HepG2 (cell line): ENCODE data around the gene PRR35. TPM values are rescaled to one million over a fixed set of nuclear protein-coding genes. Genes with fewer than 3 reads are reported as not detected.

ENCODE experiments used
- ATAC-seq: fragments of 200-7000 bp; cut with Tn5 transposase; 3 replicates; pipeline ENCODE4 v1.9.1; 2020; ENCODE audit warnings: mild to moderate bottlenecking, moderate library complexity
- BruUV-seq: library from RNA; stranded (reverse); fragments of 400-500 nt; replicated peaks from 2 replicates; lab custom pipeline; 2021; lab: Mats Ljungman, UMichigan
- CTCF ChIA-PET: fragments of 300-600 bp; formaldehyde crosslinking; extraction: SDS; loops from one replicate; lab custom pipeline; 2021; ENCODE audit warnings: low total read pairs, inconsistent platforms, low intra/inter-chr PET ratio; lab: Yijun Ruan, JAX
- POLR2A ChIA-PET: fragments of 350-600 bp; sonication (Branson Sonifier 250); formaldehyde crosslinking; loops from one replicate; lab custom pipeline; 2020; ENCODE audit warnings: antibody characterized with exemption, inconsistent platforms; lab: Yijun Ruan, JAX
- DNase-seq: peaks from one replicate; pipeline ENCODE4 v3.0.0-alpha.2; 2015; ENCODE audit warnings: low spot score
- FAIRE-seq: peaks from 3 replicates; lab custom pipeline; 2011; peaks lifted over from hg19 to GRCh38; lab: Jason Lieb, UNC
- H2AFZ ChIP-seq: one replicate; pipeline ENCODE4 v1.6.1; 2011; ENCODE audit warnings: low read length, inconsistent platforms
- H3K27ac ChIP-seq: fragments of 300-600 bp; 3 replicates; pipeline ENCODE4 v1.8.0; 2011; ENCODE audit warnings: mixed run types, mild to moderate bottlenecking, mixed read lengths, low read length, inconsistent platforms; ENCODE audit not compliant: insufficient read depth; ENCODE audit errors: extremely low read length
- H3K27me3 ChIP-seq, 2 experiments: fragments of 200-600 bp in 1 of 2; 2 replicates in 1 of 2; 3 replicates in 1 of 2; pipeline versions ENCODE4 v1.6.0 to v1.8.0; 2011; ENCODE audit warnings: low read length in 2 of 2, mild to moderate bottlenecking in 2 of 2, moderate library complexity in 2 of 2, inconsistent platforms in 1 of 2; ENCODE audit not compliant: insufficient read depth in 2 of 2, control insufficient read depth in 1 of 2
- H3K36me3 ChIP-seq, 2 experiments: fragments of 200-600 bp in 1 of 2; replicated peaks in 1 of 2; 2 replicates in 1 of 2; 3 replicates in 1 of 2; pipeline versions ENCODE4 v1.5.1 to v1.8.0; 2011; ENCODE audit warnings: low read length in 2 of 2, inconsistent platforms in 1 of 2; ENCODE audit not compliant: insufficient read depth in 2 of 2, control insufficient read depth in 1 of 2
- H3K4me1 ChIP-seq: 2 replicates; pipeline ENCODE4 v1.5.1; 2012; ENCODE audit warnings: low read length, inconsistent platforms; ENCODE audit not compliant: insufficient read depth
- H3K4me2 ChIP-seq: 2 replicates; pipeline ENCODE4 v1.6.0; 2011; ENCODE audit warnings: low read depth, low read length, inconsistent platforms
- H3K4me3 ChIP-seq, 3 experiments: fragments of 200-600 bp in 1 of 3; sonication (generic), shearing (Covaris generic) in 1 of 3; replicated peaks in 1 of 3; 2 replicates each; pipeline ENCODE4 v1.5.1; 2011 to 2016; ENCODE audit warnings: low read length in 3 of 3, inconsistent platforms in 2 of 3, low read depth in 2 of 3, mild to moderate bottlenecking in 2 of 3, control low read depth in 1 of 3, mixed read lengths in 1 of 3; ENCODE audit not compliant: insufficient read depth in 1 of 3
- H3K79me2 ChIP-seq: one replicate; pipeline ENCODE4 v1.6.1; 2011; ENCODE audit warnings: low read length, inconsistent platforms; ENCODE audit not compliant: insufficient read depth
- H3K9ac ChIP-seq: 2 replicates; pipeline ENCODE4 v1.6.0; 2011; ENCODE audit warnings: mild to moderate bottlenecking, low read depth, low read length, inconsistent platforms; ENCODE audit not compliant: insufficient read depth
- H3K9me3 ChIP-seq: 2 replicates; pipeline ENCODE4 v1.5.1; 2012; ENCODE audit warnings: mild to moderate bottlenecking, low read length
- H4K20me1 ChIP-seq: 2 replicates; pipeline ENCODE4 v1.6.0; 2011; ENCODE audit warnings: inconsistent platforms, mild to moderate bottlenecking, low read length, moderate library complexity; ENCODE audit not compliant: insufficient read depth
- AGO2 ChIP-seq: fragments of 200-400 bp; formaldehyde crosslinking; optimal IDR thresholded peaks from 2 replicates; pipeline ENCODE3; 2017; ENCODE audit warnings: mild to moderate bottlenecking, low read depth, low read length, moderate library complexity
- AKAP8 ChIP-seq: sonication (generic); formaldehyde crosslinking; IDR thresholded peaks from 2 replicates; pipeline ENCODE4 v1.5.1; 2020; ENCODE audit warnings: mild to moderate bottlenecking, missing genetic modification reagents
- E2F2 ChIP-seq: sonication (generic); formaldehyde crosslinking; IDR thresholded peaks from 2 replicates; pipeline ENCODE4 v1.4.0; 2020; ENCODE audit warnings: missing genetic modification reagents, borderline replicate concordance
- KDM2A ChIP-seq: sonication (generic); formaldehyde crosslinking; IDR thresholded peaks from 2 replicates; pipeline ENCODE4 v1.4.0; 2020; ENCODE audit warnings: low read depth, missing genetic modification reagents, borderline replicate concordance
- MEIS1 ChIP-seq: sonication (generic); formaldehyde crosslinking; IDR thresholded peaks from 2 replicates; pipeline ENCODE4 v1.9.0; 2021; ENCODE audit warnings: mild to moderate bottlenecking, missing genetic modification reagents, moderate library complexity, borderline replicate concordance
- MLXIP ChIP-seq: sonication (generic); formaldehyde crosslinking; IDR thresholded peaks from 2 replicates; pipeline ENCODE4 v1.9.0; 2021; ENCODE audit warnings: missing genetic modification reagents, borderline replicate concordance
- PTBP1 ChIP-seq: fragments of 200-400 bp; formaldehyde crosslinking; IDR thresholded peaks from 2 replicates; pipeline ENCODE4 v1.6.1; 2018; ENCODE audit warnings: low read length, low read depth; ENCODE audit not compliant: poor library complexity, severe bottlenecking
- RARG ChIP-seq: sonication (generic); formaldehyde crosslinking; IDR thresholded peaks from 2 replicates; pipeline ENCODE4 v1.4.0; 2020; ENCODE audit warnings: low read depth, mild to moderate bottlenecking, missing genetic modification reagents
- ZMAT3 ChIP-seq: sonication (generic); formaldehyde crosslinking; conservative IDR thresholded peaks from 2 replicates; pipeline ENCODE4 v1.7.0; 2021; ENCODE audit warnings: missing genetic modification reagents
- ZNF207 ChIP-seq: fragments of 450-650 bp; IDR thresholded peaks from 2 replicates; pipeline ENCODE4 v1.6.1; 2016; ENCODE audit warnings: antibody characterized with exemption, borderline replicate concordance
- ZNF552 ChIP-seq: sonication (generic); formaldehyde crosslinking; IDR thresholded peaks from 2 replicates; pipeline ENCODE4 v1.9.0; 2022; ENCODE audit warnings: missing genetic modification reagents, mild to moderate bottlenecking, borderline replicate concordance
- ZNF670 ChIP-seq: sonication (generic); formaldehyde crosslinking; IDR thresholded peaks from 2 replicates; pipeline ENCODE4 v1.8.0; 2022; ENCODE audit warnings: mild to moderate bottlenecking, missing genetic modification reagents, borderline replicate concordance
- ZNF687 ChIP-seq: sonication (generic); formaldehyde crosslinking; IDR thresholded peaks from 2 replicates; pipeline ENCODE4 v1.5.1; 2020; ENCODE audit warnings: mild to moderate bottlenecking, missing genetic modification reagents, moderate library complexity
- WGBS: methylation state at CpG from one replicate; pipeline ENCODE4 v1.1.6; 2017; ENCODE audit warnings: low lambda C conversion rate; 5-methylcytosine and 5-hydroxymethylcytosine counted together
- in situ Hi-C: cut with HindIII; loops from 2 replicates; pipeline ENCODE4 v1.10.0; 2017; ENCODE audit warnings: low pct_unique_long_range_greater_than_20kb; ENCODE audit not compliant: extremely low pct_ligation_motif_present
- intact Hi-C: fragments of 100-400 bp; cut with micrococcal nuclease; formaldehyde crosslinking; loops from one replicate; pipeline ENCODE4 v1.10.0; 2022; ENCODE audit not compliant: unreplicated experiment
- polyA plus RNA-seq, 8 experiments: library from polyadenylated mRNA; depleted of rRNA in 3 of 8; stranded (reverse) in 7 of 8; unstranded in 1 of 8; fragments of >200 nt; fragmentation: Illumina TruSeq in 4 of 8; extraction: Trizol in 4 of 8; gene quantifications; 2 replicates each; pipeline versions ENCODE4 v1.2.1 to v1.2.3, GENCODE V29; 2011 to 2016; ENCODE audit warnings: low read depth in 4 of 8, missing spikeins in 1 of 8, mixed read lengths in 1 of 8; ENCODE audit not compliant: insufficient read depth in 1 of 8
- total RNA-seq, 5 experiments: library from RNA; depleted of rRNA; stranded (reverse); fragments of >200 nt; fragmentation: Illumina TruSeq; extraction: Trizol; gene quantifications; 2 replicates each; pipeline ENCODE4 v1.2.3, GENCODE V29; 2016; ENCODE audit warnings: low read depth in 1 of 5

PRR35 gene
- total and polyA plus RNA-seq, 2 of the 13 experiments (the other 11 are each of a cell fraction or from before 2014, with no cell fraction given) = 0.07 to 0.16 TPM

- no TSS peak for BruUV-seq
- Histone ChIP-seq H3K9me3 (no peaks in the 10 kb centered on the region), H4K20me1 (peaks cover 4% of the 10 kb centered on the region; the same call in 1 of the 2 replicates), H3K4me2 (no peak overlapping the region), H3K9ac (no peak overlapping the region), H3K79me2 (peaks cover 12% of the 10 kb centered on the region), H3K36me3 (no peaks in the 10 kb centered on the region), H2AFZ (no peak overlapping the region), H3K27ac (no peak overlapping the region), H3K4me3 (no peak overlapping the region), H3K27me3 (no peaks in the 10 kb centered on the region), H3K4me1 (peaks cover 33% of the 10 kb centered on the region)
- CTCF ChIA-PET = no interaction called here
- TF ChIP-seq AKAP8 (CRISPR knock-in tag) (peak; percentile 34; the same call in 1 of the 2 replicates), ZMAT3 (CRISPR knock-in tag) (no peak), KDM2A (CRISPR knock-in tag) (peak; percentile 50; the same call in 1 of the 2 replicates), AGO2 (peak; percentile 95), RARG (CRISPR knock-in tag) (no peak), ZNF687 (peak; percentile 13; the same call in 1 of the 2 replicates), ZNF552 (CRISPR knock-in tag) (no peak), E2F2 (no peak), PTBP1 (no peak), MEIS1 (no peak), MLXIP (CRISPR knock-in tag) (no peak), ZNF670 (CRISPR knock-in tag) (no peak), ZNF207 (no peak)
- intact Hi-C loops = loop anchor here (10.0 kb wide), 1 partner anchor 61 kb away; the partner anchor contains the start of genes MCRIP2 and WDR90
- in situ Hi-C loops = no loop called here
- ATAC-seq = 0 out of 3 replicates have a peak, but pooled peaks have one; percentile 2
- FAIRE-seq = no peak
- 32% methylated on average over 8 of the region's 38 CpGs for WGBS
- POLR2A ChIA-PET = no interaction called here
- DNase-seq = no peak
Observed at GRCh38 chr16:583815-584591, 23.8 kb downstream of the PRR35 start.
